ENCODE measurements around the gene THRAP3.

The THRAP3 gene

GRCh38 chr1:36345353-36345752, 121.1 kb downstream of the THRAP3 start:
- H3K36me3 ChIP-seq (ENCODE audit: control insufficient read depth, insufficient read depth, low read length): peaks cover 11% of the 10 kb centered on the region
- H3K9ac ChIP-seq (ENCODE audit: low read length): no peak overlapping the region
- no peaks in the 10 kb centered on the region for H3K9me3 ChIP-seq (ENCODE audit: control insufficient read depth, low read length)
- no peak overlapping the region for H3K4me3 ChIP-seq (ENCODE audit: low read length)
- H3K4me1 ChIP-seq (ENCODE audit: control insufficient read depth, insufficient read depth, low read length): no peaks in the 10 kb centered on the region
- no peaks in the 10 kb centered on the region for H3K27me3 ChIP-seq (ENCODE audit: control insufficient read depth, insufficient read depth, low read length)

GRCh38 chr1:36346741-36347370, 122.6 kb downstream of the THRAP3 start:
- H3K4me3 ChIP-seq (ENCODE audit: low read length): no peak overlapping the region
- H3K36me3 ChIP-seq (ENCODE audit: control insufficient read depth, insufficient read depth, low read length): peaks cover 11% of the 10 kb centered on the region
- no peaks in the 10 kb centered on the region for H3K9me3 ChIP-seq (ENCODE audit: control insufficient read depth, low read length)
- no peak overlapping the region for H3K9ac ChIP-seq (ENCODE audit: low read length)
- H3K4me1 ChIP-seq (ENCODE audit: control insufficient read depth, insufficient read depth, low read length): peaks cover 6% of the 10 kb centered on the region
- H3K27me3 ChIP-seq (ENCODE audit: control insufficient read depth, insufficient read depth, low read length): no peaks in the 10 kb centered on the region

- H3K9ac ChIP-seq (ENCODE audit: low read length): no peak overlapping the region
Observed at GRCh38 chr1:36349241-36349671, 125.0 kb downstream of the THRAP3 start.

GRCh38 chr1:36349839-36350238, 125.6 kb downstream of the THRAP3 start:
- Histone ChIP-seq H3K27me3 (ENCODE audit: control insufficient read depth, insufficient read depth, low read length) (no peaks in the 10 kb centered on the region), H3K9ac (ENCODE audit: low read length) (no peak overlapping the region), H3K9me3 (ENCODE audit: control insufficient read depth, low read length) (no peaks in the 10 kb centered on the region), H3K36me3 (ENCODE audit: control insufficient read depth, insufficient read depth, low read length) (peaks cover 29% of the 10 kb centered on the region), H3K4me3 (ENCODE audit: low read length) (no peak overlapping the region), H3K4me1 (ENCODE audit: control insufficient read depth, insufficient read depth, low read length) (peaks cover 6% of the 10 kb centered on the region)

More at GRCh38 chr1:36349241-36349671, 125.0 kb downstream of the THRAP3 start:
- Histone ChIP-seq H3K9me3 (ENCODE audit: control insufficient read depth, low read length) (no peaks in the 10 kb centered on the region), H3K27me3 (ENCODE audit: control insufficient read depth, insufficient read depth, low read length) (no peaks in the 10 kb centered on the region), H3K4me1 (ENCODE audit: control insufficient read depth, insufficient read depth, low read length) (peaks cover 6% of the 10 kb centered on the region), H3K4me3 (ENCODE audit: low read length) (no peak overlapping the region), H3K36me3 (ENCODE audit: control insufficient read depth, insufficient read depth, low read length) (peaks cover 26% of the 10 kb centered on the region)

- no peaks in the 10 kb centered on the region for H3K27me3 ChIP-seq (ENCODE audit: control insufficient read depth, insufficient read depth, low read length)
- no peak overlapping the region for H3K4me3 ChIP-seq (ENCODE audit: low read length)
- H3K4me1 ChIP-seq (ENCODE audit: control insufficient read depth, insufficient read depth, low read length): peaks cover 6% of the 10 kb centered on the region
- H3K9me3 ChIP-seq (ENCODE audit: control insufficient read depth, low read length): no peaks in the 10 kb centered on the region
- peaks cover 29% of the 10 kb centered on the region for H3K36me3 ChIP-seq (ENCODE audit: control insufficient read depth, insufficient read depth, low read length)
- H3K9ac ChIP-seq (ENCODE audit: low read length): no peak overlapping the region
Observed at GRCh38 chr1:36350659-36351226, 126.5 kb downstream of the THRAP3 start.

GRCh38 chr1:36351227-36351977, 127.2 kb downstream of the THRAP3 start:
- H3K9ac ChIP-seq (ENCODE audit: low read length): no peak overlapping the region
- H3K4me3 ChIP-seq (ENCODE audit: low read length): no peak overlapping the region
- peaks cover 6% of the 10 kb centered on the region for H3K4me1 ChIP-seq (ENCODE audit: control insufficient read depth, insufficient read depth, low read length)
- H3K9me3 ChIP-seq (ENCODE audit: control insufficient read depth, low read length): no peaks in the 10 kb centered on the region
- H3K36me3 ChIP-seq (ENCODE audit: control insufficient read depth, insufficient read depth, low read length): peaks cover 27% of the 10 kb centered on the region
- H3K27me3 ChIP-seq (ENCODE audit: control insufficient read depth, insufficient read depth, low read length): no peaks in the 10 kb centered on the region

- Histone ChIP-seq H3K4me3 (ENCODE audit: low read length) (no peak overlapping the region), H3K36me3 (ENCODE audit: control insufficient read depth, insufficient read depth, low read length) (peaks cover 25% of the 10 kb centered on the region), H3K9ac (ENCODE audit: low read length) (no peak overlapping the region), H3K9me3 (ENCODE audit: control insufficient read depth, low read length) (no peaks in the 10 kb centered on the region), H3K27me3 (ENCODE audit: control insufficient read depth, insufficient read depth, low read length) (no peaks in the 10 kb centered on the region), H3K4me1 (ENCODE audit: control insufficient read depth, insufficient read depth, low read length) (peaks cover 6% of the 10 kb centered on the region)
Observed at GRCh38 chr1:36352125-36352909, 128.1 kb downstream of the THRAP3 start.

GRCh38 chr1:36352910-36353878, 129.0 kb downstream of the THRAP3 start:
- Histone ChIP-seq H3K4me3 (ENCODE audit: low read length) (no peak overlapping the region), H3K27me3 (ENCODE audit: control insufficient read depth, insufficient read depth, low read length) (no peaks in the 10 kb centered on the region), H3K9me3 (ENCODE audit: control insufficient read depth, low read length) (no peaks in the 10 kb centered on the region), H3K36me3 (ENCODE audit: control insufficient read depth, insufficient read depth, low read length) (peaks cover 21% of the 10 kb centered on the region), H3K4me1 (ENCODE audit: control insufficient read depth, insufficient read depth, low read length) (peaks cover 6% of the 10 kb centered on the region), H3K9ac (ENCODE audit: low read length) (no peak overlapping the region)

- H3K4me1 ChIP-seq (ENCODE audit: control insufficient read depth, insufficient read depth, low read length): peaks cover 6% of the 10 kb centered on the region
- H3K36me3 ChIP-seq (ENCODE audit: control insufficient read depth, insufficient read depth, low read length): peaks cover 18% of the 10 kb centered on the region
- no peaks in the 10 kb centered on the region for H3K27me3 ChIP-seq (ENCODE audit: control insufficient read depth, insufficient read depth, low read length)
- no peak overlapping the region for H3K4me3 ChIP-seq (ENCODE audit: low read length)
- H3K9ac ChIP-seq (ENCODE audit: low read length): no peak overlapping the region
- H3K9me3 ChIP-seq (ENCODE audit: control insufficient read depth, low read length): no peaks in the 10 kb centered on the region
Observed at GRCh38 chr1:36354486-36354885, 130.2 kb downstream of the THRAP3 start.

Measured in mucosa of stomach (tissue), 1 donor.